Measurements from ENCODE around the gene CREG1.

The CREG1 gene

DNA sequence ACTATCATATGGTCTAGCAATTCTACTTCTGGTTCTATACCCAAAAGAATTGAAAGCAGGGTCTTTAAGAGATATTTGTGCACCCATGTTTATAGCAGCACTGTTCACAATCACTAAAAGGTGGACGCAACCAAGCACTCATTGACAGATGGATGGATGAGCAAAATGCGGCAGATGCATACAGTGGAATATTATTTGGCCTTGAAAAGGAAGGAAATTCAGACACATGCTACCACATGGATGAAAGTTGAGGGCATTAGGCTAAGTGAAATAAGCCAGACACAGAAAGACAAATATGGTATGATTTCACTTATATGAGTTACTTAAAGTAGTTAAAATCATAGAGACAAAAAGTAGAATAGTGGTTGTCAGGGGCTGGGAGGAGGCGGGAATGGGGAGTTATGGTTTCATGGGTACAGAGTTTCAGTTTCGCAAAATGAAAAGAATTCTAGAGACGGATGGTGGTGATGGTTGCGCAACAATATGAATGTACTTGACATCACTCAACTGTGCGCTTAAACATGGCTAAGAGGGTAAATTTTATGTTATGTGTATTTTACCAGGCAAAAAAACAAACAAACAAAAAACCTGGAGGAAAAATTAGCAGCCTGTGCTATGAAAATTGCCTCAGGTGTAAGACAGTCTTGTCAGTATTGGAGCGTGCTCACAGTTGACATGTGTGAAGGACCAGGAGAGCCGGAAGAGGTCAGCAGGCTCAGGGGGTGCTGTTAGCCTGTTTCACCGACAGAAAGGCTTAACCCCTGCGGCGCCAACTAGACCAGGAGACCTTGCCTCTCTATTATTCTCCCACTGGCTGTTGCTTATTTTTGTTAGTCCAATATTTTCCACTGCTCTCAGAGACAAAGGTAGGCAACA lies 61.7 kb downstream of the CREG1 start:
- DNase-seq (ENCODE audit: low read depth): no peak
- TF ChIP-seq, protein P1, sequence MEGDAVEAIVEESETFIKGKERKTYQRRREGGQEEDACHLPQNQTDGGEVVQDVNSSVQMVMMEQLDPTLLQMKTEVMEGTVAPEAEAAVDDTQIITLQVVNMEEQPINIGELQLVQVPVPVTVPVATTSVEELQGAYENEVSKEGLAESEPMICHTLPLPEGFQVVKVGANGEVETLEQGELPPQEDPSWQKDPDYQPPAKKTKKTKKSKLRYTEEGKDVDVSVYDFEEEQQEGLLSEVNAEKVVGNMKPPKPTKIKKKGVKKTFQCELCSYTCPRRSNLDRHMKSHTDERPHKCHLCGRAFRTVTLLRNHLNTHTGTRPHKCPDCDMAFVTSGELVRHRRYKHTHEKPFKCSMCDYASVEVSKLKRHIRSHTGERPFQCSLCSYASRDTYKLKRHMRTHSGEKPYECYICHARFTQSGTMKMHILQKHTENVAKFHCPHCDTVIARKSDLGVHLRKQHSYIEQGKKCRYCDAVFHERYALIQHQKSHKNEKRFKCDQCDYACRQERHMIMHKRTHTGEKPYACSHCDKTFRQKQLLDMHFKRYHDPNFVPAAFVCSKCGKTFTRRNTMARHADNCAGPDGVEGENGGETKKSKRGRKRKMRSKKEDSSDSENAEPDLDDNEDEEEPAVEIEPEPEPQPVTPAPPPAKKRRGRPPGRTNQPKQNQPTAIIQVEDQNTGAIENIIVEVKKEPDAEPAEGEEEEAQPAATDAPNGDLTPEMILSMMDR (IDR thresholded peaks at IDR 0.05; ENCODE audit: insufficient read depth, low read depth, low read length, missing control alignments): no peak
- no peak overlapping the region for H3K4me3 ChIP-seq (ENCODE audit: low read length)

Measured in epithelial cell of esophagus (primary cell).